A549 (cell line): Measurements from ENCODE around the gene NYAP2.

ENCODE experiments used
- EP300 ChIP-seq, 2 experiments: fragments of >200 bp; sonication (Bioruptor Twin); formaldehyde crosslinking; IDR thresholded peaks; 2 replicates in 1 of 2; 3 replicates in 1 of 2; pipeline ENCODE4 v1.6.1; 2016 to 2017
- HDAC2 ChIP-seq: fragments of 200-600 bp; sonication (generic); IDR thresholded peaks from 2 replicates; pipeline ENCODE4 v1.6.1; 2016
- JUNB ChIP-seq: fragments of >200 bp; sonication (Bioruptor Twin); formaldehyde crosslinking; IDR thresholded peaks from 2 replicates; pipeline ENCODE4 v1.6.1; 2016
- KDM1A ChIP-seq: fragments of 200-600 bp; sonication (generic); IDR thresholded peaks from 2 replicates; pipeline ENCODE4 v1.6.1; 2016; ENCODE audit warnings: low read depth, mild to moderate bottlenecking
- MYC ChIP-seq: IDR thresholded peaks from 2 replicates; pipeline ENCODE4 v1.6.1; 2012; ENCODE audit warnings: mild to moderate bottlenecking, inconsistent platforms, low read length, improper control_type of control experiment, borderline replicate concordance
- POLR2A ChIP-seq: IDR thresholded peaks from 2 replicates; pipeline ENCODE4 v1.6.1; 2012; ENCODE audit warnings: mild to moderate bottlenecking, low read length
- RAD21 ChIP-seq, 2 experiments: fragments of >200 bp in 1 of 2; sonication (Bioruptor Twin) in 1 of 2; formaldehyde crosslinking in 1 of 2; IDR thresholded peaks in 1 of 2; conservative IDR thresholded peaks in 1 of 2; 2 replicates in 1 of 2; 3 replicates in 1 of 2; pipeline ENCODE4 v1.6.1; 2012 to 2018; ENCODE audit warnings: inconsistent platforms in 1 of 2
- RNF2 ChIP-seq: fragments of 200-600 bp; sonication (generic); IDR thresholded peaks from 2 replicates; pipeline ENCODE4 v1.6.1; 2016; ENCODE audit warnings: low read depth, mild to moderate bottlenecking, antibody characterized with exemption, moderate library complexity, borderline replicate concordance
- TF ChIP-seq, protein P1 (sequence below): fragments of 200-600 bp; sonication (generic); IDR thresholded peaks from 2 replicates; pipeline ENCODE4 v1.6.1; 2016; ENCODE audit warnings: antibody characterized with exemption, mild to moderate bottlenecking, moderate library complexity
- TF ChIP-seq, protein P2 (sequence below): fragments of >200 bp; sonication (Bioruptor Twin); formaldehyde crosslinking; IDR thresholded peaks from 3 replicates; pipeline ENCODE4 v1.5.1; 2016
- TF ChIP-seq, protein P3 (sequence below): IDR thresholded peaks from 2 replicates; pipeline ENCODE4 v1.6.1; 2012
- TF ChIP-seq, protein P4 (sequence below): IDR thresholded peaks from 2 replicates; pipeline ENCODE4 v1.6.1; 2012

GRCh38 chr2:225466891-225467604 lies 67.5 kb downstream of the NYAP2 start:
- TF ChIP-seq, protein P1, sequence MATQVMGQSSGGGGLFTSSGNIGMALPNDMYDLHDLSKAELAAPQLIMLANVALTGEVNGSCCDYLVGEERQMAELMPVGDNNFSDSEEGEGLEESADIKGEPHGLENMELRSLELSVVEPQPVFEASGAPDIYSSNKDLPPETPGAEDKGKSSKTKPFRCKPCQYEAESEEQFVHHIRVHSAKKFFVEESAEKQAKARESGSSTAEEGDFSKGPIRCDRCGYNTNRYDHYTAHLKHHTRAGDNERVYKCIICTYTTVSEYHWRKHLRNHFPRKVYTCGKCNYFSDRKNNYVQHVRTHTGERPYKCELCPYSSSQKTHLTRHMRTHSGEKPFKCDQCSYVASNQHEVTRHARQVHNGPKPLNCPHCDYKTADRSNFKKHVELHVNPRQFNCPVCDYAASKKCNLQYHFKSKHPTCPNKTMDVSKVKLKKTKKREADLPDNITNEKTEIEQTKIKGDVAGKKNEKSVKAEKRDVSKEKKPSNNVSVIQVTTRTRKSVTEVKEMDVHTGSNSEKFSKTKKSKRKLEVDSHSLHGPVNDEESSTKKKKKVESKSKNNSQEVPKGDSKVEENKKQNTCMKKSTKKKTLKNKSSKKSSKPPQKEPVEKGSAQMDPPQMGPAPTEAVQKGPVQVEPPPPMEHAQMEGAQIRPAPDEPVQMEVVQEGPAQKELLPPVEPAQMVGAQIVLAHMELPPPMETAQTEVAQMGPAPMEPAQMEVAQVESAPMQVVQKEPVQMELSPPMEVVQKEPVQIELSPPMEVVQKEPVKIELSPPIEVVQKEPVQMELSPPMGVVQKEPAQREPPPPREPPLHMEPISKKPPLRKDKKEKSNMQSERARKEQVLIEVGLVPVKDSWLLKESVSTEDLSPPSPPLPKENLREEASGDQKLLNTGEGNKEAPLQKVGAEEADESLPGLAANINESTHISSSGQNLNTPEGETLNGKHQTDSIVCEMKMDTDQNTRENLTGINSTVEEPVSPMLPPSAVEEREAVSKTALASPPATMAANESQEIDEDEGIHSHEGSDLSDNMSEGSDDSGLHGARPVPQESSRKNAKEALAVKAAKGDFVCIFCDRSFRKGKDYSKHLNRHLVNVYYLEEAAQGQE, result no peak
- TF ChIP-seq, protein P2, sequence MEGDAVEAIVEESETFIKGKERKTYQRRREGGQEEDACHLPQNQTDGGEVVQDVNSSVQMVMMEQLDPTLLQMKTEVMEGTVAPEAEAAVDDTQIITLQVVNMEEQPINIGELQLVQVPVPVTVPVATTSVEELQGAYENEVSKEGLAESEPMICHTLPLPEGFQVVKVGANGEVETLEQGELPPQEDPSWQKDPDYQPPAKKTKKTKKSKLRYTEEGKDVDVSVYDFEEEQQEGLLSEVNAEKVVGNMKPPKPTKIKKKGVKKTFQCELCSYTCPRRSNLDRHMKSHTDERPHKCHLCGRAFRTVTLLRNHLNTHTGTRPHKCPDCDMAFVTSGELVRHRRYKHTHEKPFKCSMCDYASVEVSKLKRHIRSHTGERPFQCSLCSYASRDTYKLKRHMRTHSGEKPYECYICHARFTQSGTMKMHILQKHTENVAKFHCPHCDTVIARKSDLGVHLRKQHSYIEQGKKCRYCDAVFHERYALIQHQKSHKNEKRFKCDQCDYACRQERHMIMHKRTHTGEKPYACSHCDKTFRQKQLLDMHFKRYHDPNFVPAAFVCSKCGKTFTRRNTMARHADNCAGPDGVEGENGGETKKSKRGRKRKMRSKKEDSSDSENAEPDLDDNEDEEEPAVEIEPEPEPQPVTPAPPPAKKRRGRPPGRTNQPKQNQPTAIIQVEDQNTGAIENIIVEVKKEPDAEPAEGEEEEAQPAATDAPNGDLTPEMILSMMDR, result no peak
- TF ChIP-seq, protein P3, sequence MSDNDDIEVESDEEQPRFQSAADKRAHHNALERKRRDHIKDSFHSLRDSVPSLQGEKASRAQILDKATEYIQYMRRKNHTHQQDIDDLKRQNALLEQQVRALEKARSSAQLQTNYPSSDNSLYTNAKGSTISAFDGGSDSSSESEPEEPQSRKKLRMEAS, result no peak
- TF ChIP-seq MYC, result no peak
- TF ChIP-seq EP300 (IDR thresholded peaks at IDR 0.05), result no peak
- TF ChIP-seq RAD21 (conservative IDR thresholded peaks at IDR 0.05 in 1 of 2, IDR thresholded peaks at IDR 0.05 in 1 of 2), result no peak
- no peak for TF ChIP-seq RNF2
- no peak for TF ChIP-seq JUNB
- no peak for TF ChIP-seq POLR2A
- TF ChIP-seq, protein P4, sequence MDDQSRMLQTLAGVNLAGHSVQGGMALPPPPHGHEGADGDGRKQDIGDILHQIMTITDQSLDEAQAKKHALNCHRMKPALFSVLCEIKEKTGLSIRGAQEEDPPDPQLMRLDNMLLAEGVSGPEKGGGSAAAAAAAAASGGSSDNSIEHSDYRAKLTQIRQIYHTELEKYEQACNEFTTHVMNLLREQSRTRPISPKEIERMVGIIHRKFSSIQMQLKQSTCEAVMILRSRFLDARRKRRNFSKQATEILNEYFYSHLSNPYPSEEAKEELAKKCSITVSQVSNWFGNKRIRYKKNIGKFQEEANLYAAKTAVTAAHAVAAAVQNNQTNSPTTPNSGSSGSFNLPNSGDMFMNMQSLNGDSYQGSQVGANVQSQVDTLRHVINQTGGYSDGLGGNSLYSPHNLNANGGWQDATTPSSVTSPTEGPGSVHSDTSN, result no peak
- no peak for TF ChIP-seq KDM1A
- no peak for TF ChIP-seq HDAC2
